ENCODE data around the gene TRIM59.
A peak's percentile ranks its signal among the peaks of the same experiment; 100 is the strongest.

Gene TRIM59

DNA sequence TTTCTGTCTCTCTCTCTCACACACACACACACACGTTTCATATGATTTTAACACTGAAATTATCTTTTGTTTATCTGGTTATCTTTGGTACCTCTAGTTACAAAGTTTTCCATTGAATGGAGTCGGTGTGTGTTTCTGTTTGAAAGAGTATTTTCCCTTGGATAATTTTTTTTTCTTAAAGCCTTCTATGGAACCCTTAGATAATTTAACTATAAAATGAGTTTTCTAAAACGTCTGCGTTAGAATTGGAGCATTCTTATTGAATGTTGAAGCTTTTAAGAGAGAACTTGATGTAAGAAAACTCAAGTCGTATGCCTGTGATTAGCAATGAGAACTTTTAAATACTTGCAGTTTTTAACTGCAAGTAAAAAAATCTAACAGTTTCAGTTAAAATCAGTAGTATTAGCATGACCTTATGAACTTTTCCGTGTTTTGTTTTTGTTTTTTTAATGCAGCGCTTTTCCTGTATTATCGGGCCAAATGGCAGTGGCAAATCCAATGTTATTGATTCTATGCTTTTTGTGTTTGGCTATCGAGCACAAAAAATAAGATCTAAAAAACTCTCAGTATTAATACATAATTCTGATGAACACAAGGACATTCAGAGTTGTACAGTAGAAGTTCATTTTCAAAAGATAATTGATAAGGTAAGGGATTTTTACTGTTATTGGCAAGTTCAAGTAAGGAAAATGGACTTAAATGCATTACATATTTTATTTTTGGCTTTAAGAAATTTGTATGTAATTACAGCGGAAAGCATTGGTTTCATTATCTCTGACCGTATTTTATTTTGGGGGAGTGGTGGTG, 47.2 kb downstream of the TRIM59 start:
- no peak for DNase-seq

DNA sequence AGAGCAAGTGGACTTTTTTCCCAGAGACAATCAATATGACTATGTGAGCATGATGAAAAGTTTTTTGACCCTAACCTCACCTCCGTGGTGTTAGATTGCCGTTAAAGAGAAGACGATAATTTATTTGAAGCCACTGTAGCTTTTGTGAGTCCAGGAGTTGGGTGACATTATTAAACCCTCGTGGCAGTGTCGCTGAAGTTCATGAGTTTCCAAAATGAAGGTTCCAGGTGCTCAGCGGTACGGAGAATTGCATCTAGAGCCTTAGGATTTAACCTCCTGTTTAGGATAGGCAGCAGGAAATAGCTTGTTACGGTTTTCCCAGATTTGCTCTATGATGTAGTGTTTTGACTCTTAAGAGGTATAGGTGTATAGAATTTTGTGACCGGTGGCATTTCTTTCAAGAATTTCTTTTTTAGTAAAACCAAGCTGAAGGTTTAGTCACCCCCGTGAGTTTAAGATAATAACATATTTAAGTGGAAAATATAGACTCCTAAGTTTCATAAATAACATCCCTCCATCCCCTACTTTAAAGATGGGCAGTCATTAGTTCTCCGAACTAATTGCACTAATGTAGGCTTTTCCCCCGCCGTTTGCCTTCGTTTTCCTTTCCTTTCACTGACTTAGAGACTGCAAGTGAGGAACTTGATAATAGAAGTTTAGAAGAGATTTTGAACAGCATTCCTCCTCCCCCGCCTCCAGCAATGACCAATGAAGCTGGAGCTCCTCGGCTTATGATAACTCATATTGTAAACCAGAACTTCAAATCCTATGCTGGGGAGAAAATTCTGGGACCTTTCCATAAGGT, 48.1 kb downstream of the TRIM59 start:
- DNase-seq = no peak

DNA sequence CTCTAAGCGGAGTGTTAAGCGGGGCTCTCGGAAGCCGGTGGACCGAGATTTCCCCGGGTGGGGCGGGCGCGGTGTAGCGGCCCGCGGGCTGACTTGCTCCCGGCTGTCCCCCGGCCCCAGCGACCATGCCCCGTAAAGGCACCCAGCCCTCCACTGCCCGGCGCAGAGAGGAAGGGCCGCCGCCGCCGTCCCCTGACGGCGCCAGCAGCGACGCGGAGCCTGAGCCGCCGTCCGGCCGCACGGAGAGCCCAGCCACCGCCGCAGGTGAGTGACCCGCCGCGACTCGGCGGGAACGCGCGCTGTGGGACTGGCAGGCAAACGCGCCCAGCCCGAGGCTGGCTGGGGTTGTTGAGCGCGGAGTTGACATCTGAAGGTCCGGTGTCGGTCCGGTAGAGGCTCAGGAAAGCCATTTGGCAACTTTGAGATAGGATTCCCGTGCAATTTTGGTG, 48.9 kb downstream of the TRIM59 start:
- peak; percentile 71 for DNase-seq

DNA sequence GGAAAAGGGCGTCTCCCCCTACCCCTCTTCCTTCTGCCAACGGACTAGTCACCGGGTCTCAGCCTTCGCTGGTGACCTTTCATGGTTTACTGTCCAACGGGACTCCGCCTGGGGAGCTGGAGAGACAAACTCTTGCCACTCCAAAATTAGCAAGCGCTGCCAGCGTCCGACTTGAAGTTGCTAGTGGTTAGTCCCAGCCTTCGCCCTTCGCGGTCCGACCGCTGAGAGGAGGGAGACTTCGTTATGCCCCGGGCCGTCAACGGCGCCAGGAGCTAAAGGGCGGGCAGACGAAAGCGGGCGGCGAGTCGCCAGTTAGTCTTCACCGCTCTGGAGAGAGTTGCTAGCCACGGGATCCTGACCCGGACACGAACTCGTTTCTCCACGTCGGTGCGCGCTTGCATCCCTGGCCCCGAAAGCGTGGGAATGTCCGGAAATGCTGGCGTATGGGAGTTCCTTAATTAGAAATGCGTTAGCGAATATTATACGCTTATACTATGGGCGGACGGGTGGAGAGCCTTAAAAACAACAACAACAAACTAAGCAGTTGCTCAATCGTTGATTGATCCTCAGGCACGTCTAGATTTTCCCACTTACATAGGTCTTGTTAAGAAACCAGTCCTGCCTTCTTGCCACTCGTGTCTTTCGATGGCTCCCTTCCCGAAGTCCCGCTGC, 49.4 kb downstream of the TRIM59 start:
- peak; percentile 78 for DNase-seq

DNA sequence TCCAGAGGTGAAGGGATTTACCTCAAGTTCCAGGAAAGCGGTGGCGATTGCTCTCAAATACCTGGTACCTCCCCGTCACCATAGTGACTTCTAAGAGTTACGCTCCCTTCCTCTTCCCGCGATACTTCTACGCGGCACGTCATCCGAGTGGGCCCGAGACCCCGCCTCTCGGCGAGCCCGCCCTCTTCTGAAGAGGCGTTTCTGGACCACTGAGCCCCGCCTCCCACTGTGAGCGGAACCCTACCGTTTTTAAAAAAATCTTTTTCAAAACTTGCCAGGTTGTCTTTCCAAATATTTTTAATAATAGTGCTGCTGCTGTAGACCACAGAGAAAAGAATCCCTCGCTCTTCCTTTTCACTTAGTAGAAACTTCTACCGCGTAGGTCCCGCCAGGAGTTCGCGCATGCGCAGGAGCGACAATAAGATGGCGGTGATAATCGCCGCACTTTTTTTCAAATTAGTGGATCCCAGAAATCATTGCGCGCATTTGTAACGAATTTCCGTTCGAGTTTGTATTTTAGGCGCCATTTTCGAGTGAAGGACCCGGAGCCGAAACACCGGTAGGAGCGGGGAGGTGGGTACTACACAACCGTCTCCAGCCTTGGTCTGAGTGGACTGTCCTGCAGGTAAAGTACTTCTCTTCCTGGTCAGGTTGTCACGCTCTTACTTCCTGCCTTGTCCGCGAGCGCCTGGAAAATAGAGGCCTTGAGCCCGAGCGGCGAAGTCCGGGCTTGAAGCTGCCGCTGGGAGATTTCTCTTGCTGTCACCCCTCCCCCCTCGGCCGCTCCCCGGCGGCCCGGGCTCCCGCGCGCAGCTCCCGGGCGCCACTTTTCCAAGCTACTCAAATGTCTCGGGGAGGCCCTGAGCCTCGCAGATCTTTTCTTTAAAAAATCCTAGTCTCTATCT, 50.2 kb downstream of the TRIM59 start, which contains the start of the genes IFT80 and SMC4:
Gene IFT80, minus strand, starts transcription at position 101 of the 905 bp plus-strand sequence. CDS start 14,625 bp downstream, outside the sequence.
Gene SMC4, plus strand, starts transcription at position 526 of the 905 bp plus-strand sequence. CDS start 1,177 bp downstream, outside the sequence.
- DNase-seq = peak; percentile 98

DNA sequence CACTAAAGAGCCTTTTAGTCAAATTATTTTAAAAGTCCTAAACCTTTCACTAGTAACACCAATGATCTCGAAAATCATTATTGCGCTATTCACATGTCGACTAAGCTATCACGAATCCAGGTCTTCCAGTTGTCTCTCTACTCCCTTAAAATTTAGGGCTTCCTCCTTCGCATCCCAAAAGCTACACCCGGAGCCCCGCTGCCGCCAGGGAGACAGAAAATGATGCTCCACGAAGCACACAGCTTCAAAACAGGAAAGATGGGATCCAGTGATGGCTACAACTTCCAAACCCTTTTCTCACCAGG, 50.8 kb downstream of the TRIM59 start:
- no peak for DNase-seq

DNA sequence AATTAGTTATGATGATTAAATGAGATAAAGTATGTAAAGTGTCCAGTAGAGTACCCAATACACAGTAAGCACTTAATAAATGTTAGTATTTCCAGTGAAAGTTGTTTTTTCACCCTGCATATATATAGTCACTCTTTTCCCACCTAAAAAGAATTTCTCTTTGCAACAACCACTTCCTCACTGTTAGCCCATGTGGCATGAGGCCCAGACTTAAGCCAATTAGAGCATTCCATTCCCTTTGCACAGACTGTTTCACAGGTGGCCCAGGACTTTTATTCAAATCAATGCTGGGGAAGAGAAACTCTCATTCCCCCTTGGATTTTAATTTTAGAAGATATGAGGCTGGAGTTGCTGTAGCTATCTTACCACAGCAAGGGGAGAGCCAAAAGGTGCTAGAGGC, 54.3 kb downstream of the TRIM59 start:
- DNase-seq = no peak

DNA sequence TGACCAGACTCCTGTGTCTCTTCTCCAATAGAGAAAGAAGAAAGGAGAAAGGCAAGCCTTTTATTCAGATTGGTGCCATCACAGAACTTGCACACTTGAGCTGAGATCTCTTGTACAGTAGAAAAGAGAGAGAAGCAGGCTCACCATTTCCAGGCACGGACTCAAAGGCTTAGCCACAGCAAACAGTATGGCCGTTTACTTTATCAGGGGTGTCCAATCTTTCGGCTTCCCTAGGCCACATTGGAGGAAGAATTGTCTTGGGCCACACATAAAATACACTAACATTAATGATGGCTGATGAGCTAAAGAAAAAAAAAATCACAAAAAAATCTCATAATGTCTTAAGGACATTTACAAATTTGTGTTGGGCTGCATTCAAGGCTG, 55.6 kb downstream of the TRIM59 start:
- no peak for DNase-seq

DNA sequence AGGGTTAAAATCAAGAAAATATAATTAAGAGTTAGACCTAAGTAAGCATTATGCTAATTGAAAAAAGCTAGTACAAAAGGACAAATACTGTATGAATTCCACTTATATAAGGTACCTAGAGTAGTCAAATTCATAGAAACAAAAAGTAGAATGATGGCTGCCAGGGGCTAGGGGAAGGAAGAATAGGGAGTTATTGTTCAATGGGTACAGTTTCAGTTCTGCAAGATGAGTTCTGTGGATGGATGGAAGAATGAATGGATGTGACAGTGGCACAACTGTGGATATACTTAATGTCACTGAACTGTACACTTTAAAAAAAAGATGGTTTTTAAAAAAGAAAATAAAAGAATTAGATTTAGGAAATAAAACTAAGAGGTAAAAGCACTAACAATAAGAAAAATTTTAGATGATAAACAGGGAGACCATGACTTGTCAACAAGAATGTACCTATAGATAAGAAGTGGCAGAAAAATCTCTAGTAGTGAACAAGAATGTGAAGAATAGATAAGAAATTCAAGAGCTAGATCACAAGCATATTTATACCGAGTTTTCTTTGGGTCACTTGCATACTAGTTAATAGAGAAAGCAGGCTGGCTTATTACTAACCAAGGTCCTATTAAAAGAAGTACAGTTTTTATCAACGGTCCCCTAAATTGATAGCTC, 56.1 kb downstream of the TRIM59 start:
- no peak for DNase-seq

DNA sequence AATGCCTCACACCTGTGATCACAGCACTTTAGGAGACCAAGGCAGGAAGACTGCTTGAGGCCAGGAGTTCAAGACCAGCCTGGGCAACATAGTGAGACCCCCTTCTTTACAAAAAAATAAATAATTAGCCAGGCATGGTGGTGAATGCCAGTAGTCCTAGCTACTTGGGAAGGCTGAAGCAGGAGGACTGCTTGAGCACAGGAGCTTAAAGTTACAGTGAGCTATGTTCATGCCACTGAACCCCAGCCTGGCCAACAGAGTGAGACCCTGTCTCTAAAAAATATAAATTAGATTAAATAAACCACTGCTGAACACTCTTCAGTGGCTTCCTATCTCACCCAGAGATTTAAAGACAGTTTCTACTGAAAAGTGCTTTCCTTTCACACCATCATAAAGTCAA, 56.8 kb downstream of the TRIM59 start:
- no peak for DNase-seq

DNA sequence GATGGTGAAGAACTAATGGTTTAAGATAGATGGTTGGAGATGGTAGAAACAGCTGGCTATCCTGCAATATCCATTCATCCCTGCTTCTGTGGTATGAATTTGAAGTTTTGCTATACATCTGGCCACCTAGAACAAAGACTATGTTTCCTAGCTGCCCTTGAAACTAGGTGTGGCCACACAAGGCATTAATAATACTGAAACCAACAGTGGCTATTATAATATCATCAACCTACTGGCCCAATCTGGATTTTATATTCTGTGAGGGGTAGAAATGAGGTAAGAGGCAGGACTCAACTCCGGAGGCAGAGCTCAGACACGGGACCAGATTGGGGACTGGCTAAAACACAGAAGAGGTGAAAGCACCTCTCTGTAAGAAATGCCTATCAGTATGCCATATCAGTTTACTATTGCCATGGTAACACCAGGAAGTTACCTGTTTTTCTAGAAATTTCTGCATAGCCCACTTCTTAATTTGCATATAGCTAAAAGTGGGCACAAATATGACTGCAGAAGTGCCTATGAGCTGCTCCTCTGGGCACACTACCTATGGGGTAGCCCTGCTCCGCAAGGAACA, 58.9 kb downstream of the TRIM59 start:
- DNase-seq = no peak

All from activated effector memory CD4-positive, alpha-beta T cell treated with anti-CD3 and anti-CD28 coated beads, Interleukin-2, amount 50 U/mL, for 16 hours (primary cell).